GM12878 (cell line): ENCODE results near the gene GGPS1.

ENCODE experiments used
- CEBPB ChIP-seq, 2 experiments: fragments of 150-350 bp in 1 of 2; IDR thresholded peaks; 2 replicates each; pipeline ENCODE4 v1.6.1; 2012 to 2014; ENCODE audit warnings: low read depth in 2 of 2, low read length in 2 of 2, borderline replicate concordance in 1 of 2, inconsistent platforms in 1 of 2
- CREM ChIP-seq: IDR thresholded peaks from 2 replicates; pipeline ENCODE4 v1.6.1; 2014; ENCODE audit warnings: antibody characterized with exemption, low read depth
- EZH2 ChIP-seq: IDR thresholded peaks from 2 replicates; pipeline ENCODE4 v1.6.1; 2012; ENCODE audit warnings: low read depth, mild to moderate bottlenecking, control low read depth, inconsistent platforms, low read length, borderline replicate concordance; ENCODE audit not compliant: control insufficient read depth
- FOS ChIP-seq: IDR thresholded peaks from 3 replicates; pipeline ENCODE4 v1.6.1; 2011; ENCODE audit warnings: borderline replicate concordance; ENCODE audit not compliant: insufficient read length; ENCODE audit errors: extremely low read depth
- GABPA ChIP-seq: IDR thresholded peaks from 2 replicates; pipeline ENCODE4 v1.6.1; 2014; ENCODE audit warnings: antibody characterized with exemption, low read depth, mild to moderate bottlenecking, inconsistent platforms
- MEF2A ChIP-seq: IDR thresholded peaks from 2 replicates; pipeline ENCODE4 v1.6.1; 2011; ENCODE audit warnings: low read depth, mild to moderate bottlenecking, low read length, moderate library complexity; ENCODE audit not compliant: insufficient read depth
- POLR2AphosphoS2 ChIP-seq: IDR thresholded peaks from 2 replicates; pipeline ENCODE4 v1.6.1; 2011; ENCODE audit warnings: low read depth, mild to moderate bottlenecking, low read length, improper control_type of control experiment, moderate library complexity
- SMAD1 ChIP-seq: fragments of 450-650 bp; IDR thresholded peaks from 2 replicates; pipeline ENCODE4 v1.6.1; 2018; ENCODE audit warnings: mild to moderate bottlenecking, low read depth; ENCODE audit not compliant: partially characterized antibody
- ZBTB40 ChIP-seq: fragments of 450-650 bp; IDR thresholded peaks from 2 replicates; pipeline ENCODE4 v1.6.1; 2016; ENCODE audit warnings: mild to moderate bottlenecking, moderate library complexity, borderline replicate concordance
- TF ChIP-seq, protein P1 (sequence below), 3 experiments: IDR thresholded peaks in 2 of 3; conservative IDR thresholded peaks in 1 of 3; 2 replicates each; pipeline ENCODE4 v1.5.1; 2011; ENCODE audit warnings: low read depth in 3 of 3, low read length in 3 of 3, mild to moderate bottlenecking in 3 of 3, control low read depth in 2 of 3, moderate library complexity in 2 of 3, inconsistent platforms in 1 of 3, mixed read lengths in 1 of 3; ENCODE audit not compliant: control insufficient read depth in 2 of 3, insufficient read depth in 1 of 3; ENCODE audit errors: extremely low read depth in 1 of 3
- TF ChIP-seq, protein P2 (sequence below): IDR thresholded peaks from 2 replicates; pipeline ENCODE4 v1.6.1; 2012; ENCODE audit warnings: low read depth, low read length, improper control_type of control experiment

DNA sequence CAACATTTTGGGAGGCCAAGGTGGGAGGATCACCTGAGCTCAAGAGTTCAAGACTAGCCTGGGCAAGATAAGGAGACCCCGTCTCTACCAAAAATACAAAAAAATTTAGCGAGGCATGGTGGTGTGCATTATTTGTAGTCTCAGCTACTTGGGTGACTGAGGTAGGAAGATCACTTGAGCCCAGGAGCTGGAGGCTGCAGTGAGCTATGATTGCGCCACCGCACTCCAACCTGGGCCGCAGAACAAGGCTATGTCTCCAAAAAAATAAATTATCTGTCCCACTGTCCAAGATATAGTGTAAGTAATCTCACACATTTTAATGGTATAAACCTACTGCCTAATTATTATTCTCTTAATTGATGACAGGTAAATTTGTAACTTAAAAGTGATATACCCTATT is 13.2 kb upstream of the GGPS1 start:
- TF ChIP-seq, protein P1, sequence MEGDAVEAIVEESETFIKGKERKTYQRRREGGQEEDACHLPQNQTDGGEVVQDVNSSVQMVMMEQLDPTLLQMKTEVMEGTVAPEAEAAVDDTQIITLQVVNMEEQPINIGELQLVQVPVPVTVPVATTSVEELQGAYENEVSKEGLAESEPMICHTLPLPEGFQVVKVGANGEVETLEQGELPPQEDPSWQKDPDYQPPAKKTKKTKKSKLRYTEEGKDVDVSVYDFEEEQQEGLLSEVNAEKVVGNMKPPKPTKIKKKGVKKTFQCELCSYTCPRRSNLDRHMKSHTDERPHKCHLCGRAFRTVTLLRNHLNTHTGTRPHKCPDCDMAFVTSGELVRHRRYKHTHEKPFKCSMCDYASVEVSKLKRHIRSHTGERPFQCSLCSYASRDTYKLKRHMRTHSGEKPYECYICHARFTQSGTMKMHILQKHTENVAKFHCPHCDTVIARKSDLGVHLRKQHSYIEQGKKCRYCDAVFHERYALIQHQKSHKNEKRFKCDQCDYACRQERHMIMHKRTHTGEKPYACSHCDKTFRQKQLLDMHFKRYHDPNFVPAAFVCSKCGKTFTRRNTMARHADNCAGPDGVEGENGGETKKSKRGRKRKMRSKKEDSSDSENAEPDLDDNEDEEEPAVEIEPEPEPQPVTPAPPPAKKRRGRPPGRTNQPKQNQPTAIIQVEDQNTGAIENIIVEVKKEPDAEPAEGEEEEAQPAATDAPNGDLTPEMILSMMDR (IDR thresholded peaks at IDR 0.05 in 2 of 3, conservative IDR thresholded peaks at IDR 0.05 in 1 of 3; ENCODE audit: control insufficient read depth in 2 of 3, extremely low read depth in 1 of 3, insufficient read depth in 1 of 3, low read depth in 3 of 3, low read length in 3 of 3), result no peak
- TF ChIP-seq ZBTB40 (no peak), CEBPB (IDR thresholded peaks at IDR 0.05; ENCODE audit: borderline replicate concordance in 1 of 2, low read depth in 2 of 2, low read length in 2 of 2) (no peak), EZH2 (no peak), FOS (no peak), GABPA (no peak), MEF2A (no peak), SMAD1 (no peak), POLR2AphosphoS2 (no peak), CREM (no peak)
- TF ChIP-seq, protein P2, sequence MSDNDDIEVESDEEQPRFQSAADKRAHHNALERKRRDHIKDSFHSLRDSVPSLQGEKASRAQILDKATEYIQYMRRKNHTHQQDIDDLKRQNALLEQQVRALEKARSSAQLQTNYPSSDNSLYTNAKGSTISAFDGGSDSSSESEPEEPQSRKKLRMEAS, result no peak
